OCI-LY1 (cell line): Measurements from ENCODE around the gene ZBTB7C.

Source experiments
- H2AFZ ChIP-seq: fragments of 200-600 bp; sonication (generic), shearing (Covaris generic); 2 replicates; pipeline ENCODE4 v1.6.0; 2014; ENCODE audit warnings: antibody characterized with exemption, mild to moderate bottlenecking, low read length
- H3F3A ChIP-seq: fragments of 200-600 bp; sonication (generic), shearing (Covaris generic); 2 replicates; pipeline ENCODE4 v1.6.0; 2014; ENCODE audit warnings: mild to moderate bottlenecking, antibody characterized with exemption, low read length, moderate library complexity; ENCODE audit not compliant: insufficient read depth
- H3K27ac ChIP-seq: fragments of 200-600 bp; sonication (generic); 2 replicates; pipeline ENCODE4 v1.5.1; 2014; ENCODE audit warnings: low read length, mixed run types, mild to moderate bottlenecking, low read depth; ENCODE audit not compliant: poor library complexity, severe bottlenecking
- H3K27me3 ChIP-seq: fragments of 200-600 bp; sonication (generic); 2 replicates; pipeline ENCODE4 v1.6.0; 2014; ENCODE audit warnings: antibody characterized with exemption, mild to moderate bottlenecking, low read length, moderate library complexity; ENCODE audit not compliant: insufficient read depth
- H3K36me3 ChIP-seq: fragments of 200-600 bp; sonication (generic); 2 replicates; pipeline ENCODE4 v1.6.1; 2014; ENCODE audit warnings: mild to moderate bottlenecking, antibody characterized with exemption, low read length, moderate library complexity, mixed read lengths; ENCODE audit not compliant: insufficient read depth
- H3K4me1 ChIP-seq: fragments of 200-600 bp; sonication (generic); 2 replicates; pipeline ENCODE4 v1.5.1; 2014; ENCODE audit warnings: mild to moderate bottlenecking, low read length, moderate library complexity; ENCODE audit not compliant: insufficient read depth, severe bottlenecking
- H3K4me2 ChIP-seq: fragments of 200-600 bp; sonication (generic), shearing (Covaris generic); 2 replicates; pipeline ENCODE4 v1.6.1; 2014; ENCODE audit warnings: low read length
- H3K4me3 ChIP-seq: fragments of 200-600 bp; sonication (generic); 2 replicates; pipeline ENCODE4 v1.5.1; 2014; ENCODE audit warnings: low read length, low read depth, mild to moderate bottlenecking, mixed read lengths; ENCODE audit not compliant: poor library complexity, severe bottlenecking
- H3K79me2 ChIP-seq: fragments of 200-600 bp; shearing (Covaris generic); 2 replicates; pipeline ENCODE4 v1.6.1; 2016; ENCODE audit warnings: mixed run types, low read length, mixed read lengths; ENCODE audit not compliant: insufficient read depth
- H3K9ac ChIP-seq: fragments of 200-600 bp; sonication (generic), shearing (Covaris generic); 2 replicates; pipeline ENCODE4 v1.6.1; 2014; ENCODE audit warnings: mild to moderate bottlenecking, low read length, mixed read lengths
- H3K9me2 ChIP-seq: fragments of 200-600 bp; sonication (generic), shearing (Covaris generic); 2 replicates; pipeline ENCODE4 v1.6.1; 2014; ENCODE audit warnings: low read depth, mild to moderate bottlenecking, low read length, mixed read lengths
- H3K9me3 ChIP-seq: fragments of 200-600 bp; shearing (Covaris generic); 2 replicates; pipeline ENCODE4 v1.6.1; 2014; ENCODE audit warnings: low read length, mixed read lengths
- H4K20me1 ChIP-seq: fragments of 200-600 bp; sonication (generic), shearing (Covaris generic); 2 replicates; pipeline ENCODE4 v1.6.0; 2016; ENCODE audit warnings: mild to moderate bottlenecking, low read length; ENCODE audit not compliant: insufficient read depth
- CTCF ChIP-seq: fragments of 200-600 bp; sonication (generic), shearing (Covaris generic); IDR thresholded peaks from 2 replicates; pipeline ENCODE4 v1.5.1; 2017; ENCODE audit warnings: mild to moderate bottlenecking, antibody characterized with exemption, low read length, moderate library complexity, mixed read lengths
- EZH2 ChIP-seq: fragments of 200-600 bp; sonication (generic), shearing (Covaris generic); IDR thresholded peaks from 2 replicates; pipeline ENCODE4 v1.8.0; 2017; ENCODE audit warnings: borderline replicate concordance, mixed run types, mild to moderate bottlenecking, antibody characterized with exemption, low read length, moderate library complexity, mixed read lengths

Gene ZBTB7C

GRCh38 chr18:48159816-48160215 is 249.4 kb downstream of the ZBTB7C start:
- H2AFZ ChIP-seq: no peak overlapping the region
- no peaks in the 10 kb centered on the region; the same call in 1 of the 2 replicates for H3K27me3 ChIP-seq
- H3F3A ChIP-seq: no peaks in the 10 kb centered on the region
- no peaks in the 10 kb centered on the region for H4K20me1 ChIP-seq
- TF ChIP-seq EZH2 (no peak), CTCF (no peak)
- H3K36me3 ChIP-seq: no peaks in the 10 kb centered on the region
- H3K9me2 ChIP-seq: no peaks in the 10 kb centered on the region
- H3K9ac ChIP-seq: no peak overlapping the region
- H3K4me1 ChIP-seq: no peaks in the 10 kb centered on the region
- H3K9me3 ChIP-seq: no peaks in the 10 kb centered on the region
- H3K4me2 ChIP-seq: no peak overlapping the region
- no peaks in the 10 kb centered on the region for H3K79me2 ChIP-seq
- H3K27ac ChIP-seq: no peak overlapping the region
- no peak overlapping the region for H3K4me3 ChIP-seq

DNA sequence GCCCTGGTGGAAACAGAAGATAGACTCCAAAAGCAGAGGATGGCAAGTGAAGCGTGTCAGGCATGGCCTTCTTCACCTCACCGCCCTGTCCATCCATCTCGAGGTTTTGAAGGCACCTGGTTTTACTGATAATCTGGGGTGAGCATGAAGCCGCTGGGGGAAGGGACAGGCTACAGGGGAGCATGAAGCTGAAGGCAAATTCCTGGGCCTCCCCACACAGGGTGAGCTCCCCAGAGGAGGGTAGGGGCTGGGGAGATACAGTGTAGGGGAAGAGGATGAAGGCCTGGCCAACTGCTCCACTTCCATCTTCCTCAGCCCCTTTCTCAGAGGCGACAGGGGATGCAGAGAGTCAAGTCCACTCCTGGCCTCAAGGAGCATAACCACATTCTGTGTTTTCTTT is 250.5 kb downstream of the ZBTB7C start:
- H2AFZ ChIP-seq: no peak overlapping the region
- no peak overlapping the region for H3K4me2 ChIP-seq
- no peaks in the 10 kb centered on the region for H3K9me2 ChIP-seq
- H4K20me1 ChIP-seq: no peaks in the 10 kb centered on the region
- H3K79me2 ChIP-seq: no peaks in the 10 kb centered on the region
- no peak overlapping the region for H3K9ac ChIP-seq
- H3K27ac ChIP-seq: no peak overlapping the region
- no peaks in the 10 kb centered on the region for H3K4me1 ChIP-seq
- TF ChIP-seq EZH2 (no peak), CTCF (no peak)
- H3K36me3 ChIP-seq: no peaks in the 10 kb centered on the region
- no peak overlapping the region for H3K4me3 ChIP-seq
- H3F3A ChIP-seq: no peaks in the 10 kb centered on the region
- no peaks in the 10 kb centered on the region for H3K9me3 ChIP-seq
- H3K27me3 ChIP-seq: no peaks in the 10 kb centered on the region; the same call in 1 of the 2 replicates

- Histone ChIP-seq H2AFZ (no peak overlapping the region), H3K9me2 (no peaks in the 10 kb centered on the region), H3K27me3 (no peaks in the 10 kb centered on the region; the same call in 1 of the 2 replicates), H3F3A (no peaks in the 10 kb centered on the region), H4K20me1 (no peaks in the 10 kb centered on the region), H3K79me2 (no peaks in the 10 kb centered on the region), H3K36me3 (no peaks in the 10 kb centered on the region), H3K9me3 (no peaks in the 10 kb centered on the region), H3K4me2 (no peak overlapping the region), H3K4me3 (no peak overlapping the region), H3K9ac (no peak overlapping the region), H3K4me1 (no peaks in the 10 kb centered on the region), H3K27ac (no peak overlapping the region)
- TF ChIP-seq CTCF: no peak
- no peak for TF ChIP-seq EZH2
These were observed 251.2 kb downstream of the ZBTB7C start for GRCh38 chr18:48157956-48158355.
